H9 (cell line): ENCODE results near the gene APOA4. TPM values are rescaled to one million over a fixed set of nuclear protein-coding genes. Genes with fewer than 3 reads are reported as not detected.

ENCODE experiments used
- DNase-seq: peaks from one replicate; pipeline ENCODE4 v3.0.0-alpha.2; 2017
- H2AFZ ChIP-seq: one replicate; pipeline ENCODE4 v1.6.1; 2013; ENCODE audit warnings: mild to moderate bottlenecking, low read length, control low read depth, moderate library complexity
- H2AK5ac ChIP-seq: 2 replicates; pipeline ENCODE4 v1.6.1; 2013; ENCODE audit warnings: low read length, control low read depth, mixed read lengths; ENCODE audit not compliant: insufficient read length
- H2BK120ac ChIP-seq: one replicate; pipeline ENCODE4 v1.6.1; 2013; ENCODE audit warnings: low read depth, mild to moderate bottlenecking, low read length, control low read depth, inconsistent platforms; ENCODE audit not compliant: poor library complexity, severe bottlenecking
- H2BK12ac ChIP-seq: 2 replicates; pipeline ENCODE4 v1.6.1; 2013; ENCODE audit warnings: low read length, control low read depth, mixed read lengths, low read depth; ENCODE audit not compliant: insufficient read length
- H2BK15ac ChIP-seq: 2 replicates; pipeline ENCODE4 v1.6.1; 2013; ENCODE audit warnings: low read depth, low read length, control low read depth
- H2BK20ac ChIP-seq: one replicate; pipeline ENCODE4 v1.6.1; 2013; ENCODE audit warnings: low read depth, mild to moderate bottlenecking, low read length, control low read depth, inconsistent platforms; ENCODE audit not compliant: poor library complexity, severe bottlenecking
- H2BK5ac ChIP-seq: 2 replicates; pipeline ENCODE4 v1.6.1; 2013; ENCODE audit warnings: low read length, control low read depth, mixed read lengths; ENCODE audit not compliant: insufficient read length
- H3K14ac ChIP-seq: 2 replicates; pipeline ENCODE4 v1.6.1; 2013; ENCODE audit warnings: low read length, control low read depth; ENCODE audit not compliant: insufficient read depth
- H3K18ac ChIP-seq: 2 replicates; pipeline ENCODE4 v1.6.1; 2013; ENCODE audit warnings: low read depth, mild to moderate bottlenecking, mixed read lengths, low read length, control low read depth; ENCODE audit not compliant: insufficient read length
- H3K23ac ChIP-seq: 2 replicates; pipeline ENCODE4 v1.6.1; 2013; ENCODE audit warnings: low read length, control low read depth, mixed read lengths, low read depth; ENCODE audit not compliant: insufficient read length
- H3K23me2 ChIP-seq: 2 replicates; pipeline ENCODE4 v1.6.1; 2013; ENCODE audit warnings: low read depth, mild to moderate bottlenecking, mixed read lengths, low read length, control low read depth; ENCODE audit not compliant: insufficient read length, poor library complexity, severe bottlenecking
- H3K27ac ChIP-seq: 2 replicates; pipeline ENCODE4 v1.5.1; 2013; ENCODE audit warnings: low read length, control low read depth, mixed read lengths, low read depth; ENCODE audit not compliant: insufficient read length
- H3K27me3 ChIP-seq: 2 replicates; pipeline ENCODE4 v1.6.1; 2013; ENCODE audit warnings: low read length, control low read depth, inconsistent platforms; ENCODE audit not compliant: insufficient read depth
- H3K4ac ChIP-seq: 2 replicates; pipeline ENCODE4 v1.6.1; 2013; ENCODE audit warnings: low read depth, mild to moderate bottlenecking, control low read depth, inconsistent platforms, low read length, moderate library complexity
- H3K4me1 ChIP-seq: 2 replicates; pipeline ENCODE4 v1.6.1; 2013; ENCODE audit warnings: low read length, control low read depth, inconsistent platforms; ENCODE audit not compliant: insufficient read depth
- H3K4me2 ChIP-seq: 2 replicates; pipeline ENCODE4 v1.6.1; 2013; ENCODE audit warnings: low read length, control low read depth, mixed read lengths; ENCODE audit not compliant: insufficient read length, insufficient read depth
- H3K56ac ChIP-seq: 2 replicates; pipeline ENCODE4 v1.6.1; 2013; ENCODE audit warnings: low read depth, mild to moderate bottlenecking, mixed read lengths, low read length, control low read depth; ENCODE audit not compliant: insufficient read length
- H3K79me1 ChIP-seq: 2 replicates; pipeline ENCODE4 v1.6.1; 2013; ENCODE audit warnings: low read depth, mild to moderate bottlenecking, moderate library complexity, low read length, control low read depth, inconsistent platforms; ENCODE audit not compliant: insufficient read depth, poor library complexity, severe bottlenecking
- H3K79me2 ChIP-seq: 2 replicates; pipeline ENCODE4 v1.6.1; 2013; ENCODE audit warnings: low read length, control low read depth, inconsistent platforms; ENCODE audit not compliant: insufficient read depth
- H3K9ac ChIP-seq: 2 replicates; pipeline ENCODE4 v1.6.1; 2013; ENCODE audit warnings: low read length, control low read depth, mixed read lengths; ENCODE audit not compliant: insufficient read length; ENCODE audit errors: extremely low read depth
- H3K9me3 ChIP-seq: one replicate; pipeline ENCODE4 v1.6.1; 2013; ENCODE audit warnings: low read depth, low read length, inconsistent platforms; ENCODE audit not compliant: control insufficient read depth
- H3T11ph ChIP-seq: one replicate; pipeline ENCODE4 v1.6.1; 2013; ENCODE audit warnings: mild to moderate bottlenecking, low read length, control low read depth, inconsistent platforms
- H4K20me1 ChIP-seq: one replicate; pipeline ENCODE4 v1.6.1; 2013; ENCODE audit not compliant: control insufficient read depth, insufficient read length, insufficient read depth
- H4K5ac ChIP-seq: 2 replicates; pipeline ENCODE4 v1.6.1; 2013; ENCODE audit warnings: low read depth, mild to moderate bottlenecking, mixed read lengths, low read length, control low read depth; ENCODE audit not compliant: insufficient read length
- H4K8ac ChIP-seq: replicated peaks from 2 replicates; pipeline ENCODE4 v1.6.1; 2013; ENCODE audit warnings: low read length, control low read depth, mixed read lengths, low read depth; ENCODE audit not compliant: insufficient read length
- H4K91ac ChIP-seq: 2 replicates; pipeline ENCODE4 v1.6.1; 2013; ENCODE audit warnings: low read depth, mild to moderate bottlenecking, moderate library complexity, mixed read lengths, low read length, control low read depth; ENCODE audit not compliant: insufficient read length
- H3K27ac Mint-ChIP-seq, 3 experiments: 2 replicates in 2 of 3; 3 replicates in 1 of 3; pipeline ENCODE4 v1.8.0; 2020 to 2021; ENCODE audit warnings: mixed read lengths in 3 of 3, mild to moderate bottlenecking in 1 of 3, moderate library complexity in 1 of 3
- H3K27me3 Mint-ChIP-seq: 2 replicates; pipeline ENCODE4 v1.8.0; 2021; ENCODE audit warnings: low read depth, mild to moderate bottlenecking, moderate library complexity, mixed read lengths
- H3K36me3 Mint-ChIP-seq, 3 experiments: 2 replicates in 2 of 3; 3 replicates in 1 of 3; pipeline ENCODE4 v1.8.0; 2020 to 2021; ENCODE audit warnings: low read depth in 3 of 3, mixed read lengths in 3 of 3; ENCODE audit not compliant: insufficient read depth in 1 of 3
- H3K4me1 Mint-ChIP-seq, 2 experiments: 2 replicates each; pipeline ENCODE4 v1.8.0; 2020; ENCODE audit warnings: mixed read lengths in 2 of 2
- H3K4me3 Mint-ChIP-seq, 2 experiments: 2 replicates in 1 of 2; 3 replicates in 1 of 2; pipeline ENCODE4 v1.8.0; 2020 to 2021; ENCODE audit warnings: mild to moderate bottlenecking in 2 of 2, mixed read lengths in 2 of 2, moderate library complexity in 1 of 2
- H3K9me3 Mint-ChIP-seq, 2 experiments: 2 replicates in 1 of 2; 3 replicates in 1 of 2; pipeline ENCODE4 v1.8.0; 2020; ENCODE audit warnings: mild to moderate bottlenecking in 2 of 2, mixed read lengths in 2 of 2, moderate library complexity in 1 of 2
- WGBS: extraction: QIAGEN DNeasy Blood & Tissue Kit; methylation state at CpG from one replicate; pipeline ENCODE4 v1.1.7; 2013; ENCODE audit warnings: missing lambda C conversion rate, low lambda C conversion rate, mixed read lengths; ENCODE audit not compliant: insufficient read length; ENCODE audit errors: extremely low coverage; 5-methylcytosine and 5-hydroxymethylcytosine counted together
- total RNA-seq: library from RNA; stranded (reverse); gene quantifications from 2 replicates; pipeline ENCODE4 v1.2.1, GENCODE V29; 2021
- TF ChIP-seq, protein P1 (sequence below): fragments of 200-600 bp; sonication (generic); conservative IDR thresholded peaks from 3 replicates; pipeline ENCODE4 v1.8.0; 2021; ENCODE audit warnings: antibody characterized with exemption, mild to moderate bottlenecking

The APOA4 gene
- total RNA-seq, 1 experiment from 2014 or later: not detected

DNA sequence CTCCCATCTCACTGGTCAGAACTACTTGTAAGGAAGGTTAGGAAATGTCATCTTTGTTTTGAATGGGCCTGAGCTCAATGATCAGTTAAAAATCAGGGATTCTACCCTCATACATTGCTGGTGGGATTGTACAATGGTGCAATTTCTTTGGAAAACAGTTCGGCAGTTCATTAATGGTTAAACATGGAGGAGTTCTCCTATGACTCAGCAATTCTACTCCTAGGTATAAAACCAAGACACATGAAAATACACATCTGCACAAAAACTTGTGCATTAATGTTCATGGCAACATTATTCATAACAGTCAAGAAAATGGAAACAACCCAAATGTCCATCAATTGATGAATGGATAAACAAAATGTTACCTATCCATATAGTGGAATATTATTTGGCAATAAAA is 26.6 kb downstream of the APOA4 start:
- no peak for DNase-seq
- H3K4me1 ChIP-seq: no peaks in the 10 kb centered on the region; the same call in 1 of the 2 replicates
- Mint-ChIP-seq H3K27ac (no peak overlapping the region), H3K9me3 (no peaks in the 10 kb centered on the region), H3K27me3 (no peaks in the 10 kb centered on the region; the same call in 1 of the 2 replicates), H3K4me3 (no peak overlapping the region), H3K36me3 (no peaks in the 10 kb centered on the region), H3K4me1 (peaks cover 4 to 14% of the 10 kb centered on the region in 2 experiments; a peak in 3 of 4 replicates)
- no peak overlapping the region for H3K23ac ChIP-seq
- H3K14ac ChIP-seq: no peak overlapping the region
- H2BK15ac ChIP-seq: no peak overlapping the region
- no peaks in the 10 kb centered on the region for H3K79me2 ChIP-seq
- no peak overlapping the region for H4K8ac ChIP-seq
- no peak overlapping the region for H3T11ph ChIP-seq
- H2AK5ac ChIP-seq: no peak overlapping the region
- H4K20me1 ChIP-seq: no peaks in the 10 kb centered on the region
- no peak overlapping the region for H3K4me2 ChIP-seq
- no peak overlapping the region for H3K18ac ChIP-seq
- H2BK20ac ChIP-seq: no peak overlapping the region
- no peak overlapping the region for H4K5ac ChIP-seq
- H3K23me2 ChIP-seq: no peaks in the 10 kb centered on the region
- no peak overlapping the region for H3K9ac ChIP-seq
- H3K4ac ChIP-seq: no peak overlapping the region
- H3K27me3 ChIP-seq: no peaks in the 10 kb centered on the region
- no peak overlapping the region for H2BK12ac ChIP-seq
- H2BK5ac ChIP-seq: no peak overlapping the region
- H3K9me3 ChIP-seq: no peaks in the 10 kb centered on the region
- H2AFZ ChIP-seq: no peak overlapping the region
- no peak overlapping the region for H4K91ac ChIP-seq
- TF ChIP-seq, protein P1, sequence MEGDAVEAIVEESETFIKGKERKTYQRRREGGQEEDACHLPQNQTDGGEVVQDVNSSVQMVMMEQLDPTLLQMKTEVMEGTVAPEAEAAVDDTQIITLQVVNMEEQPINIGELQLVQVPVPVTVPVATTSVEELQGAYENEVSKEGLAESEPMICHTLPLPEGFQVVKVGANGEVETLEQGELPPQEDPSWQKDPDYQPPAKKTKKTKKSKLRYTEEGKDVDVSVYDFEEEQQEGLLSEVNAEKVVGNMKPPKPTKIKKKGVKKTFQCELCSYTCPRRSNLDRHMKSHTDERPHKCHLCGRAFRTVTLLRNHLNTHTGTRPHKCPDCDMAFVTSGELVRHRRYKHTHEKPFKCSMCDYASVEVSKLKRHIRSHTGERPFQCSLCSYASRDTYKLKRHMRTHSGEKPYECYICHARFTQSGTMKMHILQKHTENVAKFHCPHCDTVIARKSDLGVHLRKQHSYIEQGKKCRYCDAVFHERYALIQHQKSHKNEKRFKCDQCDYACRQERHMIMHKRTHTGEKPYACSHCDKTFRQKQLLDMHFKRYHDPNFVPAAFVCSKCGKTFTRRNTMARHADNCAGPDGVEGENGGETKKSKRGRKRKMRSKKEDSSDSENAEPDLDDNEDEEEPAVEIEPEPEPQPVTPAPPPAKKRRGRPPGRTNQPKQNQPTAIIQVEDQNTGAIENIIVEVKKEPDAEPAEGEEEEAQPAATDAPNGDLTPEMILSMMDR: no peak
- no CpG with 5 or more reads among the region's 1 CpG for WGBS
- no peak overlapping the region for H2BK120ac ChIP-seq
- H3K56ac ChIP-seq: no peak overlapping the region
- H3K27ac ChIP-seq: no peak overlapping the region
- H3K79me1 ChIP-seq: no peaks in the 10 kb centered on the region
